Measurements from ENCODE around the gene KIAA0232. TPM values are rescaled to one million over a fixed set of nuclear protein-coding genes. Genes with fewer than 3 reads are reported as not detected.

Gene KIAA0232
- total RNA-seq, 1 experiment from 2014 or later, result 28.5 TPM

- H3T11ph ChIP-seq (ENCODE audit: low read length), result no peak overlapping the region
- H4K20me1 ChIP-seq (ENCODE audit: control insufficient read depth, insufficient read depth, insufficient read length), result no peaks in the 10 kb centered on the region
- H2AK5ac ChIP-seq (ENCODE audit: insufficient read length, low read length), result no peak overlapping the region
- peaks cover 25 to 36% (median 33%) of the 10 kb centered on the region in 3 experiments for H3K36me3 Mint-ChIP-seq (ENCODE audit: insufficient read depth in 1 of 3, low read depth in 3 of 3)
- H4K8ac ChIP-seq (replicated peaks; ENCODE audit: insufficient read length, low read depth, low read length), result no peak overlapping the region
- H3K23me2 ChIP-seq (ENCODE audit: insufficient read length, low read depth, low read length, poor library complexity, severe bottlenecking), result no peaks in the 10 kb centered on the region
- no peak overlapping the region for H2BK120ac ChIP-seq (ENCODE audit: low read depth, low read length, poor library complexity, severe bottlenecking)
- H3K4ac ChIP-seq (ENCODE audit: low read depth, low read length), result no peak overlapping the region
- TF ChIP-seq CTCF (conservative IDR thresholded peaks at IDR 0.05), result no peak
- H3K27me3 ChIP-seq (ENCODE audit: insufficient read depth, low read length), result no peaks in the 10 kb centered on the region
- H3K79me1 ChIP-seq (ENCODE audit: insufficient read depth, low read depth, low read length, poor library complexity, severe bottlenecking), result no peaks in the 10 kb centered on the region
- no peak overlapping the region for H3K4me3 Mint-ChIP-seq
- no CpG with 5 or more reads among the region's 11 CpGs for WGBS (ENCODE audit: extremely low coverage, insufficient read length, low lambda C conversion rate)
- no peak overlapping the region for H4K91ac ChIP-seq (ENCODE audit: insufficient read length, low read depth, low read length)
- no peaks in the 10 kb centered on the region for H3K79me2 ChIP-seq (ENCODE audit: insufficient read depth, low read length)
- no peak overlapping the region for H2AFZ ChIP-seq (ENCODE audit: low read length)
- H2BK12ac ChIP-seq (ENCODE audit: insufficient read length, low read depth, low read length), result no peak overlapping the region
- H3K4me1 Mint-ChIP-seq, result peaks cover 10 to 12% of the 10 kb centered on the region in 2 experiments
- H2BK5ac ChIP-seq (ENCODE audit: insufficient read length, low read length), result no peak overlapping the region
- H3K27ac ChIP-seq (ENCODE audit: insufficient read length, low read depth, low read length), result no peak overlapping the region
- peak overlapping the region in 1 of 3 experiments; percentile 28; a peak in 2 of 7 replicates for H3K27ac Mint-ChIP-seq
- H3K23ac ChIP-seq (ENCODE audit: insufficient read length, low read depth, low read length), result no peak overlapping the region
- no peak overlapping the region for H3K56ac ChIP-seq (ENCODE audit: insufficient read length, low read depth, low read length)
- no peak overlapping the region for H3K9ac ChIP-seq (ENCODE audit: extremely low read depth, insufficient read length, low read length)
- H4K5ac ChIP-seq (ENCODE audit: insufficient read length, low read depth, low read length), result no peak overlapping the region
- no peak overlapping the region for H2BK15ac ChIP-seq (ENCODE audit: low read depth, low read length)
- H3K9me3 Mint-ChIP-seq, result peaks cover 6 to 12% of the 10 kb centered on the region in 2 experiments; a peak in 4 of 5 replicates
- H3K4me2 ChIP-seq (ENCODE audit: insufficient read depth, insufficient read length, low read length), result no peak overlapping the region
- H3K9me3 ChIP-seq (ENCODE audit: control insufficient read depth, low read depth, low read length), result peaks cover 8% of the 10 kb centered on the region
- peaks cover 2% of the 10 kb centered on the region; the same call in 1 of the 2 replicates for H3K4me1 ChIP-seq (ENCODE audit: insufficient read depth, low read length)
- no peaks in the 10 kb centered on the region for H3K27me3 Mint-ChIP-seq (ENCODE audit: low read depth)
- no peak overlapping the region for H3K14ac ChIP-seq (ENCODE audit: insufficient read depth, low read length)
- H2BK20ac ChIP-seq (ENCODE audit: low read depth, low read length, poor library complexity, severe bottlenecking), result no peak overlapping the region
- H3K18ac ChIP-seq (ENCODE audit: insufficient read length, low read depth, low read length), result no peak overlapping the region
- no peak for DNase-seq
These were observed 73.3 kb downstream of the KIAA0232 start for GRCh38 chr4:6855692-6856297.

Measured in H9 (cell line).